ENCODE measurements around the gene ATP8A1.
"Not testable (repeated sequence)": the region's sequence is repeated elsewhere in the genome, so short reads cannot be mapped to it uniquely, and the experiment has no call there.

Gene ATP8A1

DNA sequence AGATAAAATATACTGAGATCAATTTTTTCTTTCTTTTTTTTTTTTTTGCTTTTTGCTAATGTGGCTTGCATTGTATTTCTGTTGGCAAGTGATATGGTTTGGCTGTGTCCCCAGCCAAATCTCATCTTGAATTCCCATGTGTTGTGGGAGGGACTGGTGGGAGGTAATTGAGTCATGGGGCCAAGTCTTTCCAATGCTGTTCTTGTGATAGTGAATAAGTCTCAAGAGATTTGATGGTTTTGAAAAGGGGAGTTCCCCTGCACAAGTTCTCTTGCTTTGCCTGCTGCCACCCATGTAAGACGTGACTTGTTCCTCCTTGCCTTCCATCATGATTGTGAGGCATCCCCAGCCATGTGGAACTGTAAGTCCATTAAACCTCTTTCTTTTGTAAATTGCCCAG, 195.7 kb downstream of the ATP8A1 start:
- DNase-seq, result not testable (repeated sequence)

DNA sequence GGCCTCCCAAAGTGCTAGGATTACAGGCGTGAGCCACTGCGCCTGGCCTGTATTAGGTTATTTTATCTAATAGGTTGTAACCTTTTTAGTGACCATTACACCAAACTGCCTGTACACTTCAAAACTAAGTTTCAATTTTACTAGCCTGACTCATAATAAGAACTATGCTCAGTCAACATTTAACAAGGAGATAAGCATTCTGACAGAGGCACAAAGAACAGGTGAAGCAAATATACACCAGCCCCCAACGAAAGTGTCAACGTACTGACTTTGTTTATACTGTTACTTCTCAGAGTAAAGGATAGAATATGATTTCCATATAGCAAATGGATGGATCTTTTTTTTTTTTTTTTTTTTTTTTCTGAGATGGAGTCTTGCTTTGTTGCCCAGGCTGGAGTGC, 196.9 kb downstream of the ATP8A1 start:
- DNase-seq, result no peak

DNA sequence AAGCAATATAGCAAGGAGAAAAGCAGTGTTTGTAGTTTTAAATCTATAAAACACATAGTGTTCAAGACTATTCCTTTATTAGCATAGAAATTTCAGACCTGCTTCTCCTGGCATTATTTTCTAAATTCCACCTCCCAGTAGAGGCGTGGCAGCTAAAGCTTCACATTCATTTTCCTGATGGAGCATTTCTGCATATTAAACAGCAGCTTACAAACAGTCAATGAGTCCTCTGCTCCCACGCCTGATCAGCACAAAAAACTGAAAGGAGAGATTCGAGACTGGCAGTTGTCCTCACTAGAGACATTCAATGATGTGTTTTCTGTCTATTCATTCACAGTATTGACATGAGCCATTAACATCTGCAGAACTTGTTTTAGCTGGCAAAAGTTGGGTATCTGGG, 198.2 kb downstream of the ATP8A1 start:
- DNase-seq, result no peak

- no peak for DNase-seq
Observed at GRCh38 chr4:42454755-42455420, 202.0 kb downstream of the ATP8A1 start.

- DNase-seq, result no peak
Observed at GRCh38 chr4:42453612-42454011, 203.3 kb downstream of the ATP8A1 start.

DNA sequence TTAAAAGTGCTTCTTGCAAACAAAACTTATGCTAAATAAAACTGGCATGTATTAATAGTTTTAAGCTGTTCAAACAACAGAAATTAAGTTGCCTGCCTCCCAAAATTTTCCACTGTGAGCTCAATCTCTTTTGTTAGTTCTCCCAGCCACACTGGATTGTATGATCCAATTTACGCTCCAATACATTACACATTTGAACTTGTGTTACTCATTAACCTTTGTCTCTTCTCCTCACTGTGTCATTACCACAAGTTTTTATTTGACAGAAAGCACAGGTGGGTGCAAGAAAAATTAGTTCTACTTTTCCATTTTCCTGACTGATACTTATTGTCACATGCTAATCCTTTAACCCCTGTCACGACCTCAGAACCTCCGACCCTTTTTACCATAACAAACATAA, 204.1 kb downstream of the ATP8A1 start:
- DNase-seq, result no peak

DNA sequence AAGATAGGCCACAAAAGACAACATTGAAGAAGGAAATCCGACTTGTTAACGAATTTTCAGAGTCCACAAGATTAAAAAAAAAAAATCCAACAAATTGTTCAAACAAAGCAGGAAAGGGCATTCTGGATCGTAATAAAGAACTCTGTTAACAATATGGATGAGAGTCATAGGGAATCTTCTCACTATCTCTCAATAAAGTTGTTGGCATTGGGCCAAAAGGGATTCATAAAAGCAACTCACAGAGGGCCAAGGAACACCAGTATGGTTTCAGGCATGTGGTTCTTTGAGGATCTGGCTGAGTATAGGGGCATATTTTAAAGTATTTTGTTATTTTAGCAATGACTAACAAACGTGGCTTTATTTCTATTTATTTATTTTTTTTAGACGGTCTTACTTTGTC, 210.1 kb downstream of the ATP8A1 start:
- DNase-seq, result no peak

- no peak for DNase-seq
Observed at GRCh38 chr4:42445038-42445437, 211.9 kb downstream of the ATP8A1 start.

GRCh38 chr4:42442601-42443000, 214.3 kb downstream of the ATP8A1 start:
- no peak for DNase-seq

DNA sequence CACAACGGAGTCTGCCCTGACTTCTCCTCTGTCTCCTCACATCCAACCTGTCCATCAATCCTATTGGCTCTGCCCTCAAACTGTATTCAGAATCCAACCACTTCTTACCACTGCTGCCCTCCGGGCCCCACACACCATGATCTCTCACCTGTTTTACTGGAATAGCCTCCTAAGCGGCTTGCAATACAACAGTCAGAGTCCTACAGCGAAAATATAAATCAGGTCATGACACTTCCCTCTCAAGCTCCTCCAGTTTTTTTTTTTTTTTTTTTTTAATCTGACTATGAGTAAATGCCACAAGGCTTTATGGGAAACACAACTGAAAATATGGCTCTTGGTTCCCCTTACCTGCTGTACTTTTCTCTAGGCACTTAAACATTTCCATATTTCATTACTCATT, 216.8 kb downstream of the ATP8A1 start:
- DNase-seq, result no peak

DNA sequence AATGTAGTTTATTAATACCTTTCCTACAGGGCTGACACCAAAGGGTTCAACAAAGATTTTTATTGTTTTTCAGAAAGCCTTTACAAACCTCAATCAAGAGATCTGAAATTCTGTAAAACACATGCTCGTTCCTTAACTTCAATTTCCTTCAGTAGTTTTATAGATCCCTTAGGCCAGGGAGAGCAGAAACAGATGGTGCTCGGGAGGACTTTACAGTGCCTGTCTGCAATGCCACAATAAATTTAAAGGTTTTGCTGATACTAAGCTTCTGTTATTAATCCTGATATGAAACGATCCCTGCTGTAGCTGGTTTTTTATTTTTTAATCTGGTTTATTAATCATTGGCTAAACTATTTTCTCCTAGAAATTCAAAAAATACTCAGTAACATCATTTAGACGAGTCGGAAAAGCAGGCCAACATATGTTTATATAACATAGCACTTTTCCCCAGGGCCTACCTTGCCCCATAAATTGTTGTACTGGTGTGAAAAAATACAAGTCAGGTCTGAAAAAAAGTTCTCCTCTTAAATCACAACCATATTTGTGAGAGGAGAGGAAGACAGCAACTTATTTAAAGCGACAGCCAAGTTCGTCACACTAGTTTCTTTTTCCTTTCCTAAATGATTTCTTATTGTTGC, 219.9 kb downstream of the ATP8A1 start:
- DNase-seq, result no peak

DNA sequence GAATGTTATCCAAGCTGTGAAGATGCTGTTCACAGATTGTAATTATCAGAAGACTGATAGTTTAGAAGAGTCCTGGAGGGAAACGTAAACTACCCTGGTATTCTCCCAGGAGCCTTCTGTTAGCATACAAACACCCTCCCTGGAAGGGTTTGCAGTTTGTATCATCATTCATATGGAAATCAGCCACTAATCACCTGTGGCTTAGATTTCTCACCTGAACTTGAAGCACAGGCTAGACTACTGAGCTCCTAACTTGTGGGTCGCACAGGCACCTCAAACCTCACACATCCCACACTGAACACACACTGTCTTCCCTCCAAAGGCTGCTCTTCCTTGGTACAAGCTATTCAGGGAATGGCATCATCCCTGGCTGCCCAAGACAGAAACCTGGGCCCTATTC, 228.9 kb downstream of the ATP8A1 start:
- no peak for DNase-seq

- DNase-seq, result no peak
Observed at GRCh38 chr4:42425146-42426065, 231.5 kb downstream of the ATP8A1 start.

DNA sequence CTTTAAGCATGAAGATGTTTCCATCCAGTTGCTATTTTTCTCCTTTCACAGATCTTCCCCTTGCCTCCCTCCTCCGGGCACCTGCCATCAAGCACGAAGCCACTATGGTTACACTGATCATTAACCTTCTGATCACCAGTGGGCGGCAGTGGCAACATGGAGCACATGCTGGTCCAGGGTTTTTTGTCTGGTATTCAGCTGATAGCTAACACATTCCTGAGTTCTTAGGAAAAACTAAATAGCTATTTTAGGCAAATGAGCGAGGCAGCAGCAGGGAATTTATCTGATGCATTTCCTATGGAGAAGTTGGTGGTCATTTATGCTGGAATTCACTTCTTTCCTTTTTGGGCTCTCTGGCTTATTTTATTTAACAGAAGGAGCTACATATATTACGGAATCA, 236.8 kb downstream of the ATP8A1 start:
- no peak for DNase-seq

DNA sequence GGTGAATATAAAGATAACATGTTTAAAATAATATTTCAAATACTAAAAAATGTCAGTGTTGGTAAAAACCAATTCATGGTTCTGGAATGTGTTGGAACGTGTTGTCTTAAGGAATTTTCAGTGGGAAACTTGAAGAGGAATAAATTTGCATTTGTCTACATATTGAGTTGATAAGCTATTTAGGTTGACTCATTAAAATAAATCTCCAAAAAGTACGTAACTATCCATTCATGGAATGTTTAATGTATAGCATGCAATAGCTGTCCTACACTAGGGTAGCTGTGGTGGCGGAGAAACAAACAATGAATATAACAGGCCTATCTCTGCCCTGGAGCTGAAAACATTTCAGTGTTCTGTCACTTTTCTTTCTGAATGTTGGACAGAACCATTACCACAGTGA, 239.4 kb downstream of the ATP8A1 start:
- DNase-seq, result no peak

- no peak for DNase-seq
Observed at GRCh38 chr4:42416017-42416416, 240.9 kb downstream of the ATP8A1 start.

GRCh38 chr4:42415281-42415680, 241.6 kb downstream of the ATP8A1 start:
- no peak for DNase-seq

GRCh38 chr4:42412251-42412650, 244.7 kb downstream of the ATP8A1 start:
- DNase-seq, result no peak

DNA sequence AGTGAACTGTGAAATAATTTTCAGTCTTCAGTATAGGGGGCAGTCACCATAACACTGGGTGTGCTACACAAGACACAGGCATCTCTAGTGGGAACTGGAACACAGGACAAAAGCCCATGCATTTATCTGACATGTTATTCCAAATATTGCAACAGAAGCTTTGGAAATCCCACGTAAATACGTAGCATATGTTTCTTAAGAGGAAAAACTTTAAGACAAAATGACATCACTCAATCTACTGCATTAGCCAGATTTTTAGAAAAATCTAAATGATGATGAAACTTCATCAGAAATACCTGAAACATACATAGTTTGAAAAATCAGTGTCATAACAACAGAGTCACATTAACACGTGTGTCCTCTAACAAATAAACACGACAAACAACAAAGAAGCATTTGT, 245.1 kb downstream of the ATP8A1 start:
- no peak for DNase-seq

GRCh38 chr4:42410446-42410845, 246.5 kb downstream of the ATP8A1 start:
- no peak for DNase-seq

DNA sequence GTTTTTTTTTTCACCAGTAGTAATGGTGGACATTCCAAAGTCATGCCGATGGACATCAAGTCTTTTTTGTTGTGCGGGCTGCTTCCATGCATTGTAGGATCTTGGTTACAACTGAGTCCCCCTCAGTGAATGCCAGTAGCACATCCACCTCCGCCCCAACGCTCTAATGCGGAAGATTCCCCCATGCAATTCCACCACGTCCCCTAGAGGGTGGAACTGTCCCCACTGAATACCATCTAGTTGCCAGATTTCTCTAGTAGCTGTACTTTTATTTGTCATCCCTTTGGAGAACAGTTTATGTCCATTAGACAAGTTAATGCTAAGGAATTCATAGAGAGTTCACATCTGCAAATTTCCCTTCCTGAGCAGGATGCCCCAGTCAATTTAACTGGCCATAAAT, 252.9 kb downstream of the ATP8A1 start:
- no peak for DNase-seq

DNA sequence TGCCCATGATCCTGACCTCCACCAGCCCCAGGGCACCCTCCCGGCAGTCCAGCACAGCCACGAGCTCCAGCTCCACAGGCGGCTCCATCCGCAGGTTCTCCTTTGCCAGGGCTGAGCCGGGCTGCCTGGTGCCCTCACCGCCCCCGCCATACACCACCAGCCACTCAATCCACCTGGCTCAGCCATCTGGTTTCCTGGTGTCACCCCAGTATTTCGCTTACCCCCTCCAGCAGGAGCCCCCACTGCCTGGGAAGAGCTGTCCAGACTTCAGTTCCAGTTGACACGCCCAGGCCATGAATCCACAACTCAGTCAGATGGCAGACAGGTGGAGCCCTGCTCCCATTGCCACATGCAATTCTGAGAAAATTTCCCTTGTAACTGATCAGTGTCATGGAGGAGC, 255.7 kb downstream of the ATP8A1 start:
- DNase-seq, result no peak

- no peak for DNase-seq
Observed at GRCh38 chr4:42399393-42399792, 257.5 kb downstream of the ATP8A1 start.

DNA sequence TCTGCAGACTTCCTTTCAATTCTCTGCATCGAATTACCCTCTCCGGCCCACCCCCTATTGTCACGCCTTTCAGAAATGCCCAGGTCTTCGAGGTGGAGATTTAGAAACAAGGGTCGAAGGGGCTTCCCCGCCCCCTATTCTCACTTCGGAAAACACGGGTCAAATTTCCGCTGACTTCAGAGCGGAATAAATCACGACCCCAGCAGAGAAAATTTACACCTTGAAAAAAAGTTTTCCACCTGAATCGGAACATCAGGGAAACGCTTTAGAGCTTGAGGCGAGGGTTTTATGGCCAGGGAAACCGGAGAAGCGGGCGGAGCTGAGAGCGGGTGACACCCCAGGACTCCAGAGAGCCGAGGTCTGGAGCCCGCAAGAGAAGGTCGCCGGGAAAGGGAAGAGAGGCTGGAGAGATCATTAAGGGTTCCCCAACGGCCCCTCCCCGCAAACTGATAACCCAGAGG, 258.0 kb downstream of the ATP8A1 start:
- DNase-seq, result no peak
